ENCODE data around the gene REST.

- TF ChIP-seq SIN3A (IDR thresholded peaks at IDR 0.05; ENCODE audit: borderline replicate concordance, insufficient read depth, low read length) (no peak), POLR2AphosphoS5 (IDR thresholded peaks at IDR 0.05; ENCODE audit: low read depth, low read length) (no peak), REST (IDR thresholded peaks at IDR 0.05; ENCODE audit: insufficient read depth in 1 of 2, low read depth in 2 of 2, low read length in 2 of 2) (no peak)
These were observed 78.5 kb downstream of the REST start for GRCh38 chr4:56986192-56986591.
